GM12891 (cell line): ENCODE data around the gene MAP2K1.

ENCODE experiments used
- POLR2A ChIP-seq: IDR thresholded peaks from 2 replicates; pipeline ENCODE4 v1.6.1; 2011; ENCODE audit warnings: low read depth, low read length, control low read depth
- POLR2AphosphoS5 ChIP-seq: IDR thresholded peaks from 2 replicates; pipeline ENCODE4 v1.6.1; 2011; ENCODE audit warnings: low read depth, low read length, control low read depth
- TAF1 ChIP-seq: IDR thresholded peaks from 2 replicates; pipeline ENCODE4 v1.6.1; 2011; ENCODE audit warnings: low read depth, low read length, control low read depth

DNA sequence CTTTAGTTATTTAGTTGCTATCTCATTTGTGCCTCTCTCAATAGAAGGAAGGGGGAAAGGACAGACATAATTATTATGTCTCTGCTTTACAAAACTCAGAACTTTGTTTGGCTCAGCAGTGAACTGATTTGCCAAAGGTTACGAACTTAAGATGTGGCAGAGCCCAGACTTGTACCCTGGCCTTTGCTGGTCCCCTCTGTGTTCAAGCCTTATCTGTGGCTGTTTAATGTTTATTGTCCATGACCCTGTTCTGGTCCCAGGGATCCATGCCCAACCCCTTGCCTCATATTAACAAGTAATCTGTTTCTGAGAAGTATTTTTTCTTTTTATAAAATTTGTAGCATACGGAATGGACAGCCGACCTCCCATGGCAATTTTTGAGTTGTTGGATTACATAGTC lies 100.2 kb downstream of the MAP2K1 start:
- TF ChIP-seq POLR2A (no peak), POLR2AphosphoS5 (no peak), TAF1 (no peak)
